Measurements from ENCODE around the gene RIMBP2. TPM values are rescaled to one million over a fixed set of nuclear protein-coding genes. Genes with fewer than 3 reads are reported as not detected.

RIMBP2 gene
- polyA plus RNA-seq, 1 of the 3 experiments (the other 2 are of a cell fraction), result 0.90 TPM

- CTCF ChIA-PET, result interaction anchor here (1.0 kb wide), 1 partner anchor 79 kb away, joined by 3 read pairs; no protein-coding TSS in a partner anchor
- Histone ChIP-seq H3K9ac (no peak overlapping the region), H3K79me2 (ENCODE audit: insufficient read depth) (no peaks in the 10 kb centered on the region), H3K4me2 (no peak overlapping the region), H3F3A (replicated peaks; ENCODE audit: insufficient read depth) (no peaks in the 10 kb centered on the region), H3K4me1 (ENCODE audit: control insufficient read depth in 1 of 2, insufficient read depth in 2 of 2, low read depth in 1 of 2, low read length in 1 of 2) (peaks cover 0 to 65% of the 10 kb centered on the region in 2 experiments; a peak in 2 of 4 replicates), H3K9me2 (no peaks in the 10 kb centered on the region), H2AFZ (ENCODE audit: low read depth) (no peak overlapping the region), H3K36me3 (replicated peaks in 1 of 2; ENCODE audit: control insufficient read depth in 1 of 2, insufficient read depth in 2 of 2, low read length in 1 of 2) (no peaks in the 10 kb centered on the region), H3K27me3 (ENCODE audit: insufficient read depth) (no peaks in the 10 kb centered on the region), H4K20me1 (ENCODE audit: insufficient read depth) (no peaks in the 10 kb centered on the region), H3K4me3 (ENCODE audit: low read depth in 2 of 2, low read length in 1 of 2) (no peak overlapping the region), H3K9me3 (no peaks in the 10 kb centered on the region), H3K27ac (ENCODE audit: low read depth in 2 of 2, low read length in 1 of 2) (no peak overlapping the region)
- TF ChIP-seq CTCF (IDR thresholded peaks at IDR 0.05) (no peak), NFIC (IDR thresholded peaks at IDR 0.05; ENCODE audit: borderline replicate concordance) (no peak), FOXM1 (IDR thresholded peaks at IDR 0.05; ENCODE audit: low read depth) (no peak)
- WGBS (ENCODE audit: low lambda C conversion rate), result 37% methylated on average over 10 of the region's 10 CpGs
- POLR2A ChIA-PET, result no interaction called here
- DNase-seq, result no peak
Observed at GRCh38 chr12:130669205-130669557, 46.9 kb downstream of the RIMBP2 start.

- H3K4me2 ChIP-seq, result no peak overlapping the region
- peaks cover 0 to 66% of the 10 kb centered on the region in 2 experiments; a peak in 2 of 4 replicates for H3K4me1 ChIP-seq (ENCODE audit: control insufficient read depth in 1 of 2, insufficient read depth in 2 of 2, low read depth in 1 of 2, low read length in 1 of 2)
- H2AFZ ChIP-seq (ENCODE audit: low read depth), result no peak overlapping the region
- peak overlapping the region in 1 of 2 experiments; percentile 40; a peak in 1 of 4 replicates for H3K27ac ChIP-seq (ENCODE audit: low read depth in 2 of 2, low read length in 1 of 2)
- no peaks in the 10 kb centered on the region for H3K79me2 ChIP-seq (ENCODE audit: insufficient read depth)
- H4K20me1 ChIP-seq (ENCODE audit: insufficient read depth), result no peaks in the 10 kb centered on the region
- ChIA-PET CTCF (interaction anchor here (1.4 kb wide), 1 partner anchor 11 kb away, joined by 3 read pairs; no protein-coding TSS in a partner anchor), POLR2A (no interaction called here)
- no peaks in the 10 kb centered on the region for H3K9me2 ChIP-seq
- H3K27me3 ChIP-seq (ENCODE audit: insufficient read depth), result no peaks in the 10 kb centered on the region
- H3K36me3 ChIP-seq (replicated peaks in 1 of 2; ENCODE audit: control insufficient read depth in 1 of 2, insufficient read depth in 2 of 2, low read length in 1 of 2), result no peaks in the 10 kb centered on the region
- 52% methylated on average over 18 of the region's 20 CpGs for WGBS (ENCODE audit: low lambda C conversion rate)
- no peak for DNase-seq
- H3F3A ChIP-seq (replicated peaks; ENCODE audit: insufficient read depth), result no peaks in the 10 kb centered on the region
- no peak overlapping the region for H3K9ac ChIP-seq
- TF ChIP-seq ELF1 (IDR thresholded peaks at IDR 0.05) (no peak), NRF1 (IDR thresholded peaks at IDR 0.05; ENCODE audit: low read depth, low read length) (no peak), FOXJ3 (CRISPR knock-in tag; IDR thresholded peaks at IDR 0.05) (no peak), RXRA (IDR thresholded peaks at IDR 0.05; ENCODE audit: borderline replicate concordance, low read depth) (no peak), GABPA (IDR thresholded peaks at IDR 0.05; ENCODE audit: low read depth) (no peak), RCOR1 (IDR thresholded peaks at IDR 0.05; ENCODE audit: low read length) (no peak), CHD2 (IDR thresholded peaks at IDR 0.05; ENCODE audit: low read length, partially characterized antibody) (no peak), SMC3 (IDR thresholded peaks at IDR 0.05; ENCODE audit: low read depth, low read length) (no peak), TCF12 (IDR thresholded peaks at IDR 0.05) (no peak), TAF1 (IDR thresholded peaks at IDR 0.05; ENCODE audit: borderline replicate concordance, low read depth, low read length) (no peak), MAX (IDR thresholded peaks at IDR 0.05; ENCODE audit: low read depth) (no peak), RFX5 (IDR thresholded peaks at IDR 0.05; ENCODE audit: low read length) (no peak), NFIC (IDR thresholded peaks at IDR 0.05; ENCODE audit: borderline replicate concordance) (no peak), EP300 (IDR thresholded peaks at IDR 0.05; ENCODE audit: borderline replicate concordance in 1 of 2, low read depth in 1 of 2, low read length in 1 of 2) (no peak)
- no peak overlapping the region for H3K4me3 ChIP-seq (ENCODE audit: low read depth in 2 of 2, low read length in 1 of 2)
- H3K9me3 ChIP-seq, result no peaks in the 10 kb centered on the region
Observed at GRCh38 chr12:130668286-130669204, 47.6 kb downstream of the RIMBP2 start.

Measured in SK-N-SH (cell line).